Effector memory CD8-positive, alpha-beta T cell (primary cell): ENCODE measurements around the gene EIPR1.
"Not testable (repeated sequence)": the region's sequence is repeated elsewhere in the genome, so short reads cannot be mapped to it uniquely, and the experiment has no call there.

Source experiments
- ATAC-seq: fragments of 150-1000 bp; cut with Tn5 transposase; replicated peaks from 2 replicates; pipeline ENCODE4 v1.10.0; 2021; ENCODE audit warnings: mild to moderate bottlenecking, moderate library complexity
- DNase-seq, 3 experiments: peaks; one replicate each; pipeline ENCODE4 v3.0.0; 2021
- H3K27ac Mint-ChIP-seq, 2 donors: one replicate each; pipeline ENCODE4 v1.8.0; 2022; ENCODE audit warnings: mild to moderate bottlenecking in 2 of 2, mixed read lengths in 2 of 2, moderate library complexity in 2 of 2
- H3K27me3 Mint-ChIP-seq, 2 donors: one replicate each; pipeline ENCODE4 v1.8.0; 2022; ENCODE audit warnings: mixed read lengths in 2 of 2
- H3K36me3 Mint-ChIP-seq: one replicate; pipeline ENCODE4 v1.8.0; 2022; ENCODE audit warnings: mild to moderate bottlenecking, moderate library complexity, mixed read lengths; ENCODE audit not compliant: insufficient read depth
- H3K4me1 Mint-ChIP-seq, 2 donors: one replicate each; pipeline ENCODE4 v1.8.0; 2022; ENCODE audit warnings: low read depth in 2 of 2, mixed read lengths in 2 of 2
- H3K4me3 Mint-ChIP-seq, 2 donors: one replicate each; pipeline ENCODE4 v1.8.0; 2022; ENCODE audit warnings: mild to moderate bottlenecking in 2 of 2, mixed read lengths in 2 of 2, moderate library complexity in 2 of 2
- H3K9me3 Mint-ChIP-seq, 2 donors: one replicate each; pipeline ENCODE4 v1.8.0; 2022; ENCODE audit warnings: mixed read lengths in 2 of 2

EIPR1 gene

GRCh38 chr2:3365219-3365618 is 12.4 kb downstream of the EIPR1 start:
- no peak for ATAC-seq
- Mint-ChIP-seq H3K4me1 (peaks cover 27 to 44% of the 10 kb centered on the region in 2 donors), H3K27ac (no peak overlapping the region), H3K4me3 (no peak overlapping the region), H3K27me3 (no peaks in the 10 kb centered on the region), H3K36me3 (no peaks in the 10 kb centered on the region), H3K9me3 (no peaks in the 10 kb centered on the region)
- DNase-seq: no peak

- DNase-seq (no peak), ATAC-seq (no peak)
- H3K27me3 Mint-ChIP-seq: no peaks in the 10 kb centered on the region
- H3K4me1 Mint-ChIP-seq: peaks cover 30 to 51% of the 10 kb centered on the region in 2 donors
- no peak overlapping the region for H3K4me3 Mint-ChIP-seq
- no peak overlapping the region for H3K27ac Mint-ChIP-seq
- no peaks in the 10 kb centered on the region for H3K9me3 Mint-ChIP-seq
- no peaks in the 10 kb centered on the region for H3K36me3 Mint-ChIP-seq
Measured at GRCh38 chr2:3361518-3362389, 15.9 kb downstream of the EIPR1 start.

DNA sequence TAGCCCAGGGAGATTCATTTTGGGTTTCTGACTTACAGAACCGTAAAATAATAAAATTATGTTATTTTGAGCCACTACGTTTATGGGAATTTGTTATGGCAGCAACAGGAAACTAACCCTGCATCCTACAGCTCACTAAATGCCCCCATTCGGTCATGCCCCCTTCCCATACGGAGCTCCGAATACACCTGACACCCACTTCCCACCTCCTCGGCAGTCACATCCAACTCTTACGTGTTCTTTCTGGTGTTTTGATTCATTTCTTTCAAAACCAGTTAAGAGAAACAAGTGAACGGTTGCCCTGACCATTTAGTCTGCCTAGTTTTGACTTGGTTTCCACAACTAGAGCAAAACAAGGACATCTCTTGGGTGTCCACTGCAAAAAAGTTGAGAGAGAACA is 19.7 kb downstream of the EIPR1 start:
- ATAC-seq: no peak
- Mint-ChIP-seq H3K36me3 (peaks cover 5% of the 10 kb centered on the region), H3K27me3 (no peaks in the 10 kb centered on the region), H3K4me1 (peaks cover 19 to 40% of the 10 kb centered on the region in 2 donors), H3K27ac (peak overlapping the region in 1 of 2 donors; percentile 60), H3K4me3 (no peak overlapping the region), H3K9me3 (no peaks in the 10 kb centered on the region)
- DNase-seq: no peak

GRCh38 chr2:3357446-3357845 is 20.2 kb downstream of the EIPR1 start:
- not testable (repeated sequence) for H3K27me3 Mint-ChIP-seq, DNase-seq, ATAC-seq, H3K9me3 Mint-ChIP-seq, H3K36me3 Mint-ChIP-seq, H3K4me3 Mint-ChIP-seq
- peak overlapping the region in 1 of 2 donors; percentile 60 for H3K27ac Mint-ChIP-seq
- H3K4me1 Mint-ChIP-seq: peaks cover 15 to 38% of the 10 kb centered on the region in 2 donors

- H3K9me3 Mint-ChIP-seq: peaks cover 0 to 3% of the 10 kb centered on the region in 2 donors
- peaks cover 13 to 36% of the 10 kb centered on the region in 2 donors for H3K4me1 Mint-ChIP-seq
- DNase-seq (no peak), ATAC-seq (no peak)
- H3K27ac Mint-ChIP-seq: peak overlapping the region in 1 of 2 donors; percentile 60
- no peak overlapping the region for H3K4me3 Mint-ChIP-seq
- no peaks in the 10 kb centered on the region for H3K27me3 Mint-ChIP-seq
- H3K36me3 Mint-ChIP-seq: peaks cover 5% of the 10 kb centered on the region
Measured at GRCh38 chr2:3356799-3357198, 20.8 kb downstream of the EIPR1 start.

- no peak overlapping the region for H3K4me3 Mint-ChIP-seq
- peaks cover 5% of the 10 kb centered on the region for H3K36me3 Mint-ChIP-seq
- peaks cover 0 to 3% of the 10 kb centered on the region in 2 donors for H3K9me3 Mint-ChIP-seq
- DNase-seq (no peak), ATAC-seq (no peak)
- H3K27me3 Mint-ChIP-seq: no peaks in the 10 kb centered on the region
- peak overlapping the region in 1 of 2 donors; percentile 15 for H3K27ac Mint-ChIP-seq
- H3K4me1 Mint-ChIP-seq: peaks cover 11 to 30% of the 10 kb centered on the region in 2 donors
Measured at GRCh38 chr2:3355951-3356569, 21.6 kb downstream of the EIPR1 start.

- Mint-ChIP-seq H3K27me3 (no peaks in the 10 kb centered on the region), H3K36me3 (peaks cover 5% of the 10 kb centered on the region), H3K4me3 (no peak overlapping the region), H3K4me1 (peaks cover 9 to 24% of the 10 kb centered on the region in 2 donors), H3K27ac (no peak overlapping the region), H3K9me3 (peaks cover 0 to 3% of the 10 kb centered on the region in 2 donors)
- ATAC-seq (no peak), DNase-seq (no peak)
Measured at GRCh38 chr2:3354986-3355385, 22.6 kb downstream of the EIPR1 start.

- ATAC-seq (no peak), DNase-seq (no peak)
- H3K4me3 Mint-ChIP-seq: no peak overlapping the region
- no peaks in the 10 kb centered on the region for H3K27me3 Mint-ChIP-seq
- no peak overlapping the region for H3K27ac Mint-ChIP-seq
- peaks cover 0 to 3% of the 10 kb centered on the region in 2 donors for H3K9me3 Mint-ChIP-seq
- H3K36me3 Mint-ChIP-seq: peaks cover 8% of the 10 kb centered on the region
- peaks cover 5 to 8% of the 10 kb centered on the region in 2 donors for H3K4me1 Mint-ChIP-seq
Measured at GRCh38 chr2:3349211-3349693, 28.4 kb downstream of the EIPR1 start.

GRCh38 chr2:3348767-3349166 is 28.9 kb downstream of the EIPR1 start:
- peaks cover 0 to 3% of the 10 kb centered on the region in 2 donors for H3K9me3 Mint-ChIP-seq
- peaks cover 9% of the 10 kb centered on the region for H3K36me3 Mint-ChIP-seq
- H3K27ac Mint-ChIP-seq: no peak overlapping the region

GRCh38 chr2:3345621-3346020 is 32.0 kb downstream of the EIPR1 start:
- Mint-ChIP-seq H3K9me3 (no peaks in the 10 kb centered on the region), H3K36me3 (peaks cover 7% of the 10 kb centered on the region)

More at GRCh38 chr2:3348767-3349166, 28.9 kb downstream of the EIPR1 start:
- H3K4me3 Mint-ChIP-seq: no peak overlapping the region
- ATAC-seq: no peak
- H3K4me1 Mint-ChIP-seq: peaks cover 5 to 8% of the 10 kb centered on the region in 2 donors
- DNase-seq: no peak
- no peaks in the 10 kb centered on the region for H3K27me3 Mint-ChIP-seq

DNA sequence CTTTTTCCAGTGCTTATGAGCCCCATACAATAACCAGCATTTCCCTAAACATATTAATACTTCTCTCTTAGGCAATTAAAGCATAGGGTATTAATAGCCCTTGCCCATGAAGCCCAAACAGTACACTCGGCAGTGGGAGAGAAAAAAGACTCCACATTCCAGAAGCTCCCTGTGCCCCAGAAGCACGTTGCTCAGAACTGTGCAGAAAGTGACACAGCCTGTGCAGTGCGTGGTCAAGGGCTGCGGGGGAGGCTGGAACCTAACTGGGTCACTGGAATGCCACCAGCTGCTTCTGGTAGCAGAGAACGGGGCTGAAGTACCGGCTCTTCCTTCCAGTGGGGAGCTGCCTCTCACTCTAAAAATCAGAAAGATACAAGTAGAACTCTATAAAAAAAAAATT is 32.7 kb downstream of the EIPR1 start:
- peaks cover 1 to 13% of the 10 kb centered on the region in 2 donors for H3K4me1 Mint-ChIP-seq
- no peaks in the 10 kb centered on the region for H3K27me3 Mint-ChIP-seq
- no peaks in the 10 kb centered on the region for H3K9me3 Mint-ChIP-seq
- peaks cover 7% of the 10 kb centered on the region for H3K36me3 Mint-ChIP-seq
- no peak for DNase-seq
- H3K4me3 Mint-ChIP-seq: no peak overlapping the region
- peak overlapping the region in 1 of 2 donors; percentile 31 for H3K27ac Mint-ChIP-seq
- no peak for ATAC-seq

More at GRCh38 chr2:3345621-3346020, 32.0 kb downstream of the EIPR1 start:
- DNase-seq (no peak), ATAC-seq (no peak)
- Mint-ChIP-seq H3K4me1 (peaks cover 1 to 13% of the 10 kb centered on the region in 2 donors), H3K27me3 (no peaks in the 10 kb centered on the region), H3K27ac (no peak overlapping the region), H3K4me3 (no peak overlapping the region)

GRCh38 chr2:3343012-3343411 is 34.6 kb downstream of the EIPR1 start:
- DNase-seq: no peak
- Mint-ChIP-seq H3K27ac (no peak overlapping the region), H3K4me3 (no peak overlapping the region), H3K9me3 (no peaks in the 10 kb centered on the region), H3K27me3 (no peaks in the 10 kb centered on the region), H3K4me1 (peaks cover 1 to 13% of the 10 kb centered on the region in 2 donors), H3K36me3 (peaks cover 7% of the 10 kb centered on the region)
- no peak for ATAC-seq

DNA sequence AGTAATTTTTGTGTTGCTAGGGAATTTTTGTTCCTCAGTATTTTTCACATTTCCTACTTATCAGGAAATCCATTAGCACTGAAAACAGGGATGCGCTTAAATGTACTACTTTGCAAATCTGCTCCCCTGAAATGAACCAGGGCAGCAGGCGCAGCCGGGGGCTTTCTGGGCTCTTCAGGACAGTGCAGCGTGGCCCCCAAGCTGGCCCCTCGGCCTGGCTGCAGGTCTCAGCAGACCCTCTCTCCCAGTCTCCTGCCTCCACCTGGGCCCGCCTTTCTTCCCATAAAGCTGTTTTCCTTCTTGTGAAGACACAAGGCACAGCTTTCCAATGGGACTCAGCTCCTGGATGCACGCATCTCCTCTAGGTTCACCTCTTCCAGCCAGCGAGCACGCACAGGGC is 35.3 kb downstream of the EIPR1 start:
- ATAC-seq (no peak), DNase-seq (no peak)
- H3K36me3 Mint-ChIP-seq: peaks cover 5% of the 10 kb centered on the region
- no peaks in the 10 kb centered on the region for H3K27me3 Mint-ChIP-seq
- no peak overlapping the region for H3K4me3 Mint-ChIP-seq
- H3K9me3 Mint-ChIP-seq: no peaks in the 10 kb centered on the region
- peaks cover 0 to 7% of the 10 kb centered on the region in 2 donors for H3K4me1 Mint-ChIP-seq
- peak overlapping the region in 1 of 2 donors; percentile 38 for H3K27ac Mint-ChIP-seq
